Lung microvascular endothelial cell (primary cell): ENCODE measurements around the gene HELQ. TPM values are rescaled to one million over a fixed set of nuclear protein-coding genes. Genes with fewer than 3 reads are reported as not detected.
"Not testable (repeated sequence)": the region's sequence is repeated elsewhere in the genome, so short reads cannot be mapped to it uniquely, and the experiment has no call there.

ENCODE experiments used
- DNase-seq, 2 donors: peaks; one replicate each; pipeline versions ENCODE4 v3.0.0 to v3.0.0-alpha.2; 2010; ENCODE audit warnings: low read depth in 2 of 2
- total RNA-seq: library from RNA; depleted of rRNA; stranded (reverse); fragments of >200 nt; gene quantifications from 2 replicates; pipeline ENCODE4 v1.2.1, GENCODE V29; 2014

Gene HELQ
- total RNA-seq, 1 donor from 2014 or later, result 17.7 TPM

GRCh38 chr4:83440148-83440814, 15.3 kb downstream of the HELQ start:
- DNase-seq, result no peak

GRCh38 chr4:83438719-83439118, 16.9 kb downstream of the HELQ start:
- no peak for DNase-seq

GRCh38 chr4:83436680-83437079, 18.9 kb downstream of the HELQ start:
- no peak for DNase-seq

- no peak for DNase-seq
These were observed 24.4 kb downstream of the HELQ start for GRCh38 chr4:83431200-83431599.

GRCh38 chr4:83418211-83418610, 37.4 kb downstream of the HELQ start:
- no peak for DNase-seq

GRCh38 chr4:83417566-83417965, 38.1 kb downstream of the HELQ start:
- DNase-seq, result peak in 1 of 2 donors; percentile 10

- no peak for DNase-seq
These were observed 41.9 kb downstream of the HELQ start for GRCh38 chr4:83413676-83414075.

- DNase-seq, result no peak
These were observed 46.7 kb downstream of the HELQ start for GRCh38 chr4:83408908-83409307.

- no peak for DNase-seq
These were observed 49.5 kb downstream of the HELQ start for GRCh38 chr4:83405844-83406816.

- DNase-seq, result not testable (repeated sequence)
These were observed 57.5 kb downstream of the HELQ start for GRCh38 chr4:83398158-83398557.

GRCh38 chr4:83393908-83394307, 61.7 kb downstream of the HELQ start:
- no peak for DNase-seq

GRCh38 chr4:83392562-83392961, 63.1 kb downstream of the HELQ start:
- no peak for DNase-seq

- no peak for DNase-seq
These were observed 64.7 kb downstream of the HELQ start for GRCh38 chr4:83390944-83391343.

GRCh38 chr4:83389756-83390505, 65.7 kb downstream of the HELQ start:
- no peak for DNase-seq

- no peak for DNase-seq
These were observed 66.4 kb downstream of the HELQ start for GRCh38 chr4:83389037-83389720.

GRCh38 chr4:83388313-83388676, 67.3 kb downstream of the HELQ start:
- DNase-seq, result peak in 1 of 2 donors; percentile 23

GRCh38 chr4:83387476-83388312, 67.9 kb downstream of the HELQ start:
- no peak for DNase-seq

- no peak for DNase-seq
These were observed 68.6 kb downstream of the HELQ start for GRCh38 chr4:83387012-83387411.

- DNase-seq, result no peak
These were observed 72.8 kb downstream of the HELQ start for GRCh38 chr4:83382850-83383249.

- no peak for DNase-seq
These were observed 74.5 kb downstream of the HELQ start for GRCh38 chr4:83381173-83381572.

- no peak for DNase-seq
These were observed 77.2 kb downstream of the HELQ start for GRCh38 chr4:83378419-83378818.
